Stimulated activated CD4-positive, alpha-beta T cell treated with anti-CD3 and anti-CD28 coated beads, Interleukin-4, amount 100 ng/mL, for 24 hours (primary cell): Measurements from ENCODE around the gene POLR1G.

Experiments used
- DNase-seq: peaks from one replicate; pipeline ENCODE4 v3.0.0-alpha.2; 2020

The POLR1G gene

GRCh38 chr19:45448425-45448756 is 41.9 kb downstream of the POLR1G start:
- DNase-seq: no peak

- DNase-seq: no peak
Measured at GRCh38 chr19:45448887-45449299, 42.4 kb downstream of the POLR1G start.

GRCh38 chr19:45450012-45450333 is 43.5 kb downstream of the POLR1G start:
- DNase-seq: no peak

GRCh38 chr19:45451131-45451849 is 44.8 kb downstream of the POLR1G start:
- peak; percentile 56 for DNase-seq

GRCh38 chr19:45451850-45452387 is 45.5 kb downstream of the POLR1G start:
- DNase-seq: no peak

GRCh38 chr19:45455707-45456499 is 49.5 kb downstream of the POLR1G start:
- DNase-seq: peak; percentile 52

- no peak for DNase-seq
Measured at GRCh38 chr19:45456500-45456815, 50.0 kb downstream of the POLR1G start.

GRCh38 chr19:45457776-45458175 is 51.3 kb downstream of the POLR1G start:
- DNase-seq: no peak
